ENCODE results near the gene PTTG1IP2. TPM values are rescaled to one million over a fixed set of nuclear protein-coding genes. Genes with fewer than 3 reads are reported as not detected.

PTTG1IP2 gene
- total and polyA plus RNA-seq, 2 experiments from 2014 or later: not detected

DNA sequence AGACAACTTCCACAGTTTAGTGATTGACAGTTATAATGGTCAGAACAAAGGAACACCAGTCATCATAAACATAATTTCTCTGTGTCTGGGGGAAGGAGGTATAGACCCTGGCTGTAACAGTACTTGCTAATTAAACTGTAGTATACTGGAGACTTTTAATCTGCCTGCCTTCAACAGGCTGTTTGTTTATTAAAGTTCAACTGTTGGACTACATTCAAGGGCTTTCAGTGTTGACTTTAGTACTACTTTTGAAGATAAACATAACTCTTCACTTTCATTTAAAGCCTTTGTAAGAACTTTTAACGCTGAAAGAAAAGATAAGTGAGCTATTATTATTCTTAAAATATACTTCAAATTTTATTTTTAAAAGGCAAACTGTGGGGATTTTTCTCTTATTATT, 15.5 kb upstream of the PTTG1IP2 start:
- Mint-ChIP-seq H3K36me3 (ENCODE audit: low read depth) (no peaks in the 10 kb centered on the region), H3K27me3 (ENCODE audit: insufficient read depth, low read depth, poor library complexity) (peaks cover 2% of the 10 kb centered on the region), H3K4me1 (peaks cover 4% of the 10 kb centered on the region; the same call in 2 of the 3 replicates), H3K4me3 (no peak overlapping the region), H3K27ac (no peak overlapping the region), H3K9me3 (no peaks in the 10 kb centered on the region)
- no peaks in the 10 kb centered on the region for H3K27me3 ChIP-seq (ENCODE audit: insufficient read depth)
- H3K4me3 ChIP-seq: no peak overlapping the region
- DNase-seq (ENCODE audit: low spot score) (no peak), ATAC-seq (no peak)
- no peaks in the 10 kb centered on the region for H3F3A ChIP-seq (replicated peaks; ENCODE audit: low read depth)
- no peaks in the 10 kb centered on the region for H3K36me3 ChIP-seq (ENCODE audit: insufficient read depth)
- H3K79me2 ChIP-seq (replicated peaks; ENCODE audit: insufficient read depth): no peaks in the 10 kb centered on the region
- 0 out of 2 replicates have a peak, but pooled peaks cover 2% of the 10 kb centered on the region for H3K9me2 ChIP-seq (ENCODE audit: insufficient read depth)
- no peaks in the 10 kb centered on the region for H3K4me1 ChIP-seq (ENCODE audit: insufficient read depth)
- no peak overlapping the region for H2AFZ ChIP-seq
- H4K20me1 ChIP-seq (replicated peaks; ENCODE audit: insufficient read depth): no peaks in the 10 kb centered on the region
- TF ChIP-seq, protein P1, sequence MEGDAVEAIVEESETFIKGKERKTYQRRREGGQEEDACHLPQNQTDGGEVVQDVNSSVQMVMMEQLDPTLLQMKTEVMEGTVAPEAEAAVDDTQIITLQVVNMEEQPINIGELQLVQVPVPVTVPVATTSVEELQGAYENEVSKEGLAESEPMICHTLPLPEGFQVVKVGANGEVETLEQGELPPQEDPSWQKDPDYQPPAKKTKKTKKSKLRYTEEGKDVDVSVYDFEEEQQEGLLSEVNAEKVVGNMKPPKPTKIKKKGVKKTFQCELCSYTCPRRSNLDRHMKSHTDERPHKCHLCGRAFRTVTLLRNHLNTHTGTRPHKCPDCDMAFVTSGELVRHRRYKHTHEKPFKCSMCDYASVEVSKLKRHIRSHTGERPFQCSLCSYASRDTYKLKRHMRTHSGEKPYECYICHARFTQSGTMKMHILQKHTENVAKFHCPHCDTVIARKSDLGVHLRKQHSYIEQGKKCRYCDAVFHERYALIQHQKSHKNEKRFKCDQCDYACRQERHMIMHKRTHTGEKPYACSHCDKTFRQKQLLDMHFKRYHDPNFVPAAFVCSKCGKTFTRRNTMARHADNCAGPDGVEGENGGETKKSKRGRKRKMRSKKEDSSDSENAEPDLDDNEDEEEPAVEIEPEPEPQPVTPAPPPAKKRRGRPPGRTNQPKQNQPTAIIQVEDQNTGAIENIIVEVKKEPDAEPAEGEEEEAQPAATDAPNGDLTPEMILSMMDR (conservative IDR thresholded peaks at IDR 0.05; ENCODE audit: low read depth in 2 of 2): no peak
- TF ChIP-seq ZNF331 (CRISPR knock-in tag; IDR thresholded peaks at IDR 0.05; ENCODE audit: low read depth) (no peak), ZNF114 (CRISPR knock-in tag; IDR thresholded peaks at IDR 0.05) (no peak), POLR2AphosphoS5 (IDR thresholded peaks at IDR 0.05; ENCODE audit: low read depth) (no peak), EZH2 (IDR thresholded peaks at IDR 0.05; ENCODE audit: low read depth, unreplicated experiment) (no peak), CREB1 (CRISPR knock-in tag; IDR thresholded peaks at IDR 0.05; ENCODE audit: low read depth) (no peak), EZH2phosphoT487 (IDR thresholded peaks at IDR 0.05; ENCODE audit: unreplicated experiment) (no peak), JUNB (IDR thresholded peaks at IDR 0.05; ENCODE audit: unreplicated experiment) (no peak), STAT1 (IDR thresholded peaks at IDR 0.05; ENCODE audit: unreplicated experiment) (no peak), NANOG (IDR thresholded peaks at IDR 0.05; ENCODE audit: borderline replicate concordance) (no peak)
- TF ChIP-seq, protein P2, sequence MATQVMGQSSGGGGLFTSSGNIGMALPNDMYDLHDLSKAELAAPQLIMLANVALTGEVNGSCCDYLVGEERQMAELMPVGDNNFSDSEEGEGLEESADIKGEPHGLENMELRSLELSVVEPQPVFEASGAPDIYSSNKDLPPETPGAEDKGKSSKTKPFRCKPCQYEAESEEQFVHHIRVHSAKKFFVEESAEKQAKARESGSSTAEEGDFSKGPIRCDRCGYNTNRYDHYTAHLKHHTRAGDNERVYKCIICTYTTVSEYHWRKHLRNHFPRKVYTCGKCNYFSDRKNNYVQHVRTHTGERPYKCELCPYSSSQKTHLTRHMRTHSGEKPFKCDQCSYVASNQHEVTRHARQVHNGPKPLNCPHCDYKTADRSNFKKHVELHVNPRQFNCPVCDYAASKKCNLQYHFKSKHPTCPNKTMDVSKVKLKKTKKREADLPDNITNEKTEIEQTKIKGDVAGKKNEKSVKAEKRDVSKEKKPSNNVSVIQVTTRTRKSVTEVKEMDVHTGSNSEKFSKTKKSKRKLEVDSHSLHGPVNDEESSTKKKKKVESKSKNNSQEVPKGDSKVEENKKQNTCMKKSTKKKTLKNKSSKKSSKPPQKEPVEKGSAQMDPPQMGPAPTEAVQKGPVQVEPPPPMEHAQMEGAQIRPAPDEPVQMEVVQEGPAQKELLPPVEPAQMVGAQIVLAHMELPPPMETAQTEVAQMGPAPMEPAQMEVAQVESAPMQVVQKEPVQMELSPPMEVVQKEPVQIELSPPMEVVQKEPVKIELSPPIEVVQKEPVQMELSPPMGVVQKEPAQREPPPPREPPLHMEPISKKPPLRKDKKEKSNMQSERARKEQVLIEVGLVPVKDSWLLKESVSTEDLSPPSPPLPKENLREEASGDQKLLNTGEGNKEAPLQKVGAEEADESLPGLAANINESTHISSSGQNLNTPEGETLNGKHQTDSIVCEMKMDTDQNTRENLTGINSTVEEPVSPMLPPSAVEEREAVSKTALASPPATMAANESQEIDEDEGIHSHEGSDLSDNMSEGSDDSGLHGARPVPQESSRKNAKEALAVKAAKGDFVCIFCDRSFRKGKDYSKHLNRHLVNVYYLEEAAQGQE (IDR thresholded peaks at IDR 0.05; ENCODE audit: unreplicated experiment): no peak
- TF ChIP-seq, protein P3, sequence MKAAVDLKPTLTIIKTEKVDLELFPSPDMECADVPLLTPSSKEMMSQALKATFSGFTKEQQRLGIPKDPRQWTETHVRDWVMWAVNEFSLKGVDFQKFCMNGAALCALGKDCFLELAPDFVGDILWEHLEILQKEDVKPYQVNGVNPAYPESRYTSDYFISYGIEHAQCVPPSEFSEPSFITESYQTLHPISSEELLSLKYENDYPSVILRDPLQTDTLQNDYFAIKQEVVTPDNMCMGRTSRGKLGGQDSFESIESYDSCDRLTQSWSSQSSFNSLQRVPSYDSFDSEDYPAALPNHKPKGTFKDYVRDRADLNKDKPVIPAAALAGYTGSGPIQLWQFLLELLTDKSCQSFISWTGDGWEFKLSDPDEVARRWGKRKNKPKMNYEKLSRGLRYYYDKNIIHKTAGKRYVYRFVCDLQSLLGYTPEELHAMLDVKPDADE (IDR thresholded peaks at IDR 0.05): no peak
- TF ChIP-seq, protein P4, sequence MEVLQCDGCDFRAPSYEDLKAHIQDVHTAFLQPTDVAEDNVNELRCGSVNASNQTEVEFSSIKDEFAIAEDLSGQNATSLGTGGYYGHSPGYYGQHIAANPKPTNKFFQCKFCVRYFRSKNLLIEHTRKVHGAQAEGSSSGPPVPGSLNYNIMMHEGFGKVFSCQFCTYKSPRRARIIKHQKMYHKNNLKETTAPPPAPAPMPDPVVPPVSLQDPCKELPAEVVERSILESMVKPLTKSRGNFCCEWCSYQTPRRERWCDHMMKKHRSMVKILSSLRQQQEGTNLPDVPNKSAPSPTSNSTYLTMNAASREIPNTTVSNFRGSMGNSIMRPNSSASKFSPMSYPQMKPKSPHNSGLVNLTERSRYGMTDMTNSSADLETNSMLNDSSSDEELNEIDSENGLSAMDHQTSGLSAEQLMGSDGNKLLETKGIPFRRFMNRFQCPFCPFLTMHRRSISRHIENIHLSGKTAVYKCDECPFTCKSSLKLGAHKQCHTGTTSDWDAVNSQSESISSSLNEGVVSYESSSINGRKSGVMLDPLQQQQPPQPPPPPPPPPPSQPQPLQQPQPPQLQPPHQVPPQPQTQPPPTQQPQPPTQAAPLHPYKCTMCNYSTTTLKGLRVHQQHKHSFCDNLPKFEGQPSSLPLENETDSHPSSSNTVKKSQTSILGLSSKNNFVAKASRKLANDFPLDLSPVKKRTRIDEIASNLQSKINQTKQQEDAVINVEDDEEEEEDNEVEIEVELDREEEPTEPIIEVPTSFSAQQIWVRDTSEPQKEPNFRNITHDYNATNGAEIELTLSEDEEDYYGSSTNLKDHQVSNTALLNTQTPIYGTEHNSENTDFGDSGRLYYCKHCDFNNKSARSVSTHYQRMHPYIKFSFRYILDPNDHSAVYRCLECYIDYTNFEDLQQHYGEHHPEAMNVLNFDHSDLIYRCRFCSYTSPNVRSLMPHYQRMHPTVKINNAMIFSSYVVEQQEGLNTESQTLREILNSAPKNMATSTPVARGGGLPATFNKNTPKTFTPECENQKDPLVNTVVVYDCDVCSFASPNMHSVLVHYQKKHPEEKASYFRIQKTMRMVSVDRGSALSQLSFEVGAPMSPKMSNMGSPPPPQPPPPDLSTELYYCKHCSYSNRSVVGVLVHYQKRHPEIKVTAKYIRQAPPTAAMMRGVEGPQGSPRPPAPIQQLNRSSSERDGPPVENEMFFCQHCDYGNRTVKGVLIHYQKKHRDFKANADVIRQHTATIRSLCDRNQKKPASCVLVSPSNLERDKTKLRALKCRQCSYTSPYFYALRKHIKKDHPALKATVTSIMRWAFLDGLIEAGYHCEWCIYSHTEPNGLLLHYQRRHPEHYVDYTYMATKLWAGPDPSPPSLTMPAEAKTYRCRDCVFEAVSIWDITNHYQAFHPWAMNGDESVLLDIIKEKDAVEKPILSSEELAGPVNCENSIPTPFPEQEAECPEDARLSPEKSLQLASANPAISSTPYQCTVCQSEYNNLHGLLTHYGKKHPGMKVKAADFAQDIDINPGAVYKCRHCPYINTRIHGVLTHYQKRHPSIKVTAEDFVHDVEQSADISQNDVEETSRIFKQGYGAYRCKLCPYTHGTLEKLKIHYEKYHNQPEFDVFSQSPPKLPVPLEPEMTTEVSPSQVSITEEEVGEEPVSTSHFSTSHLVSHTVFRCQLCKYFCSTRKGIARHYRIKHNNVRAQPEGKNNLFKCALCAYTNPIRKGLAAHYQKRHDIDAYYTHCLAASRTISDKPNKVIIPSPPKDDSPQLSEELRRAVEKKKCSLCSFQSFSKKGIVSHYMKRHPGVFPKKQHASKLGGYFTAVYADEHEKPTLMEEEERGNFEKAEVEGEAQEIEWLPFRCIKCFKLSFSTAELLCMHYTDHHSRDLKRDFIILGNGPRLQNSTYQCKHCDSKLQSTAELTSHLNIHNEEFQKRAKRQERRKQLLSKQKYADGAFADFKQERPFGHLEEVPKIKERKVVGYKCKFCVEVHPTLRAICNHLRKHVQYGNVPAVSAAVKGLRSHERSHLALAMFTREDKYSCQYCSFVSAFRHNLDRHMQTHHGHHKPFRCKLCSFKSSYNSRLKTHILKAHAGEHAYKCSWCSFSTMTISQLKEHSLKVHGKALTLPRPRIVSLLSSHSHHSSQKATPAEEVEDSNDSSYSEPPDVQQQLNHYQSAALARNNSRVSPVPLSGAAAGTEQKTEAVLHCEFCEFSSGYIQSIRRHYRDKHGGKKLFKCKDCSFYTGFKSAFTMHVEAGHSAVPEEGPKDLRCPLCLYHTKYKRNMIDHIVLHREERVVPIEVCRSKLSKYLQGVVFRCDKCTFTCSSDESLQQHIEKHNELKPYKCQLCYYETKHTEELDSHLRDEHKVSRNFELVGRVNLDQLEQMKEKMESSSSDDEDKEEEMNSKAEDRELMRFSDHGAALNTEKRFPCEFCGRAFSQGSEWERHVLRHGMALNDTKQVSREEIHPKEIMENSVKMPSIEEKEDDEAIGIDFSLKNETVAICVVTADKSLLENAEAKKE (CRISPR knock-in tag; IDR thresholded peaks at IDR 0.05): no peak
- H3K27ac ChIP-seq (ENCODE audit: low read depth): no peak overlapping the region
- H3K4me2 ChIP-seq: no peak overlapping the region

All from GM23338 (cell line).